ENCODE results near the gene RNF167. TPM values are rescaled to one million over a fixed set of nuclear protein-coding genes. Genes with fewer than 3 reads are reported as not detected.

Gene RNF167
- total and polyA plus RNA-seq, 2 of the 8 experiments (the other 6 are each of a cell fraction or from before 2014, with no cell fraction given) = 140 to 281 TPM

DNA sequence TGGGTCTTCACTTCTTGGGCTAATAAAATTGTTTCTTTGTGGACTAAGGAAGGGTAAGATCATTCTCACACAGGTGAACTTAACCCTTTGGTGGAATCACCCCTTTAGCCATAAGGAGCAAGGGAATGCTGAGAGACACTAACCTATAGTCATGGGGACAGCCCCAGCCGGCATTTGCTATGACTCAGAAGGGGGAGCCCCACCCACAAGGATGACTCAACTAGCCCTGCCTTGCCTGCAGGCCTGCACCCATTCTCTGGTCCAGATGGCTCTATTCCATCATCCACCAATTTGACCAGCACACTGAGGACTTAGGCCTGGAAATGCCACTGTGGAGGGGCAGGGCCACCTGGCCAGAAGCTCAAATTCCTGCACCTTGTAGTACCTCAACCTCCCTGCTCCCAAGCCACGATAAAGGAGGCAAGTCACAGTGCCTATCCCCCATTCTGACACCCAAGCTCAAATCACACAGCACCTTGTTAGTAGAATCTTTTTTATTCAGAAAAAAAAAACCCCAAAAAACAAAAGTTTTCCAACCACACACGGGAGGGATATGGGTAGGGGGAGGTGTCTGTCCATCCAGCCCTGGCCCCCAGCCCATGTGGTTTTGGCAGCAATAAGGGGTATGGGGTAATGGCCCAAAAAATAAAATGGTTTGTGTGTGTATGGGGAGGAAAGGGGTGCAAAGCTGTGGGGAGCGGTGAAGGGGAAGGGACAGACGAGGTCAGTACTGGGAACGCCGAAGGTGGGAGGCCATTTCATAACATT lies 5.3 kb downstream of the RNF167 start (continued):
- TF ChIP-seq POU5F1 (IDR thresholded peaks at IDR 0.05; ENCODE audit: low read depth, low read length) = no peak
- TF ChIP-seq SUZ12 (IDR thresholded peaks at IDR 0.05; ENCODE audit: low read length) = no peak
- peak in 1 of 2 experiments; percentile 80; a peak in 1 of 3 replicates for TF ChIP-seq POLR2A (IDR thresholded peaks at IDR 0.05; ENCODE audit: control extremely low read depth in 1 of 2, low read depth in 2 of 2, low read length in 2 of 2)
- TF ChIP-seq TEAD4 (IDR thresholded peaks at IDR 0.05; ENCODE audit: low read depth, low read length) = no peak
- no peak for TF ChIP-seq SP2 (IDR thresholded peaks at IDR 0.05; ENCODE audit: low read length)
